NCI-H187 treated with DMSO at 0.1 percent for 48 hours (cell line): Measurements from ENCODE around the gene PTPRD.
"Not testable (repeated sequence)": the region's sequence is repeated elsewhere in the genome, so short reads cannot be mapped to it uniquely, and the experiment has no call there.

Experiments used
- DNase-seq: peaks from one replicate; lab custom pipeline; 2025; lab: John Stamatoyannopoulos, UW

The PTPRD gene

GRCh38 chr9:10479172-10479571 lies 133.6 kb downstream of the PTPRD start:
- no peak for DNase-seq

DNA sequence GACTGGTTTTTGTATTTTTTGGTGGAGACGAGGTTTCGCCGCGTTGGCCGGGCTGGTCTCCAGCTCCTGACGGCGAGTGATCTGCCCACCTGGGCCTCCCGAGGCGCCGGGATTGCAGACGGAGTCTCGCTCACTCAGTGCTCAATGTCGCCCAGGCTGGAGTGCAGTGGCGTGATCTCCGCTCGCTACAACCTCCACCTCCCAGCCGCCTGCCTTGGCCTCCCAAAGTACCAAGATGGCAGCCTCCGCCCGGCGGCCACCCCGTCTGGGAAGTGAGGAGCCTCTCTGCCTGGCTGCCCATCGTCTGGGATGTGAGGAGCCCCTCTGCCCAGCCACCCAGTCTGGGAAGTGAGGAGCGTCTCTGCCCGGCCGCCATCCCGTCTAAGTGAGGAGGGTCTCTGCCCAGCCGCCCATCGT lies 163.6 kb downstream of the PTPRD start:
- DNase-seq = not testable (repeated sequence)

DNA sequence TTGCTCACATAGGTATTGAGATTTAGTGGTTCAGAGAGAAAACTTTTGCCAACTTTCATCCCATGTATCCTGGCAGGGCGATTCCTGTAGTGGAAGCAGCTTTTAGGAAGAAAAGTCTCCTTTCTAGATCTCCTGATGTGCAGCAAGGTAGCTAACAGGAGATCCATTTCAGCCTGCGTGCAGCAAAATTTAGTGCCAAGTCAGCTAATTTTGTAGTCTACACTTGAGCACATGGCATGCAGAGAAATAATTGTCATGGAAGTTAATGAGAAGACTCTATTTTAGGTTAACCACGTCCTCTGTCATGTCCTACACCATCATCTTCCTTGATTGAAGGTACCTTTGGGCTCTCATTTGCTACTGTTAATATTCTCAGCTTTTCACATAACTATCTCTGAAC lies 165.8 kb downstream of the PTPRD start:
- no peak for DNase-seq

DNA sequence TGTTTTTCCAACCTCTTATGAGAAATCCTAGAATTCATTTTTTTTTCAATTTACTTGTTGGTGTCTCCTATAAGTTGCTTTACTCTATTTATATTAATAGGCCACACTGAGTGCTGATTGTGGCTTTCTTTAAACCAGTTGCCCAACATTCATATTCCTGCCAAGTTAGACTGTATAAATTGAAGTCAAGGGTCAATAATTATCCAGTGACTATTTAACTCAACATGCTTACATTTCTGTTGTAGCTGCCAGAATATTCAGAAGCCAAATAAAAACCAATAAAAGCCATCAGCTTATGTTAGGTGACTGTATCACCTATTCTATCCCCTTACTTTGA lies 169.0 kb downstream of the PTPRD start:
- DNase-seq = no peak

GRCh38 chr9:10443181-10443867 lies 169.5 kb downstream of the PTPRD start:
- no peak for DNase-seq

GRCh38 chr9:10438955-10439354 lies 173.8 kb downstream of the PTPRD start:
- DNase-seq = no peak

DNA sequence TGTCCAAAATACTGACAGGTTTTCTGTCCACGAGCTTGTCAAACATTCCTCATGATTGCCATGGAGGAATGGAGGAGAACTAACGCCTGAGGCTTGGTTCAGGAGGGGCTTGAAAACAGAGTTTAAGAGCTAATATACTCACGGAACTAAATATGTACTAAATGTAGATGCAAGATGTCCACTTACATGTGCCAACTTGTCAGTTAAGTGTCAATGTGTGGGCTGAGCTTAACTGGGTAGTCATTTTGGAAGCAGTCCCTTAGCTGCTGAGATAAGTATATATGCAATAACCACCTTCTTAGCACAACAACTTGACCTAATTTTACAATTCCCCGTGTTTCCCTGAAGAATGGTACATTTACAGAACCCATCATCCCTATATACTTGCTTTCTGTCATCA lies 176.0 kb downstream of the PTPRD start:
- DNase-seq = no peak

GRCh38 chr9:10434412-10434811 lies 178.4 kb downstream of the PTPRD start:
- no peak for DNase-seq

GRCh38 chr9:10411272-10411671 lies 201.5 kb downstream of the PTPRD start:
- no peak for DNase-seq

- no peak for DNase-seq
These were observed 209.5 kb downstream of the PTPRD start for GRCh38 chr9:10403283-10403682.

GRCh38 chr9:10396615-10397014 lies 216.2 kb downstream of the PTPRD start:
- DNase-seq = no peak

DNA sequence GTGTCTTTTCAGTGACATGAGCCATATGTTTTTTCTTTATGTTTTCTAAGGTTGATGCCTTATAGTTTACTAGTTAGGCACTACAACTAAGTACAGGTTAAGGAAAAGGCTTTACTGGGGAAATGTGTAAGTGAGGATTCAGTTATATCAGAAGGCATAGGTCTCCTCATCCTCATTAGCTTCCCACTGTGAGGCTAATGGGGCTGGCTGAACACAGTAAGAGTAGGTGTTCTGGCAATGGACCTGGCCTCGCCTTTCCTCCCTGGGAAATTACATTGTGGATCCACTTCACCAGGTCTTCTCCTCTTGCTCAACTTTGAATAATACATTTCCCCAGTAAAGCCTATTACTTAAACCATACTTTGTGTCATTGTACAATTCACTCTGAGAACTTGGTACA lies 225.5 kb downstream of the PTPRD start:
- no peak for DNase-seq

DNA sequence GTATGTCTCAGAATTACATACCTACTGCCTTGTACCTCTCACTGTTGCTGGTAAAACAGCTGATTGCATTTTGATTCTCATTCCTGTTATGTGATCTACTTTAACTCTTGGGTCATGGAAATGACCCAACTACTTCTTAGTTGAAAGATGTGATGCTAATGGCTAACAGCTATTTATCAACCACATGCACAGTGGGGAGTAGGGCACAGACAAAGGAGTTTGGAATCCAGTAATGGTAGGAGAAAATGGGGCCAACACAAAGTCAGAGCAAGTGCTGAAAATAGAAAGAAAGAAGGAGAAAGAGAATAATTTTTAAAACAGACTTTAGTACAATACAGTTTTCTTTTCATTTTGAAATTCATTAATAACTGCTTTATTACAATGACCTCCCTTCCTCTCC lies 241.0 kb downstream of the PTPRD start:
- DNase-seq = no peak

- DNase-seq = peak; percentile 9
These were observed 246.5 kb downstream of the PTPRD start for GRCh38 chr9:10366171-10366779.

GRCh38 chr9:10354591-10354990 lies 258.2 kb downstream of the PTPRD start:
- no peak for DNase-seq

- DNase-seq = not testable (repeated sequence)
These were observed 267.2 kb downstream of the PTPRD start for GRCh38 chr9:10345621-10346020.

- DNase-seq = no peak
These were observed 271.7 kb downstream of the PTPRD start for GRCh38 chr9:10341057-10341456.

- no peak for DNase-seq
These were observed 273.6 kb downstream of the PTPRD start for GRCh38 chr9:10339152-10339551.

- no peak for DNase-seq
These were observed 281.6 kb downstream of the PTPRD start for GRCh38 chr9:10331157-10331556.

- no peak for DNase-seq
These were observed 330.7 kb downstream of the PTPRD start for GRCh38 chr9:10282084-10282483.

- no peak for DNase-seq
These were observed 337.8 kb downstream of the PTPRD start for GRCh38 chr9:10274988-10275387.

DNA sequence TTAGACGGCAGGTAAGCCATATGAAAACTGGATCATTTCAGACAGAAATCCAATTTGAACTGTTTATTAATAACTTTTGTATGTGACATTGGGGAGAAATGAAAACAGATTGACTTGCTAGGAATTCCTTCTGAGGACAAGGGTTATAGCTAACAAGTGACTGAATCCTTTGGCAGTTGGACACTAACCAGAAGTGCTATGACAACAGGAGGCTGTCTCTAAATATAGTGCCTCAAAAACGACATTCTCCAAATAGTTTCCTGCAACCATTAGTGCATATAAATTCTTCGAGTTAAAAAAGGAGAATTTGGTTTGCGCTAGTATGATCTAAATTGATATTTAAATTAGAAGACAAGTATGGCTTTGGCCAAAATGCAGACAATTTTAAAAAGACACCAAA lies 338.6 kb downstream of the PTPRD start:
- no peak for DNase-seq

- DNase-seq = no peak
These were observed 340.0 kb downstream of the PTPRD start for GRCh38 chr9:10272830-10273229.
